GM21529 (cell line): Measurements from ENCODE around the gene NELL1.
"Not testable (repeated sequence)": the region's sequence is repeated elsewhere in the genome, so short reads cannot be mapped to it uniquely, and the experiment has no call there.

Experiments
- ATAC-seq: cut with Tn5 transposase; IDR thresholded peaks from one replicate; pipeline ENCODE4 v1.9.1; 2021; ENCODE audit not compliant: unreplicated experiment

NELL1 gene

GRCh38 chr11:21104641-21105040, 435.3 kb downstream of the NELL1 start:
- no peak for ATAC-seq

- ATAC-seq: no peak
These were observed 436.0 kb downstream of the NELL1 start for GRCh38 chr11:21105196-21105917.

DNA sequence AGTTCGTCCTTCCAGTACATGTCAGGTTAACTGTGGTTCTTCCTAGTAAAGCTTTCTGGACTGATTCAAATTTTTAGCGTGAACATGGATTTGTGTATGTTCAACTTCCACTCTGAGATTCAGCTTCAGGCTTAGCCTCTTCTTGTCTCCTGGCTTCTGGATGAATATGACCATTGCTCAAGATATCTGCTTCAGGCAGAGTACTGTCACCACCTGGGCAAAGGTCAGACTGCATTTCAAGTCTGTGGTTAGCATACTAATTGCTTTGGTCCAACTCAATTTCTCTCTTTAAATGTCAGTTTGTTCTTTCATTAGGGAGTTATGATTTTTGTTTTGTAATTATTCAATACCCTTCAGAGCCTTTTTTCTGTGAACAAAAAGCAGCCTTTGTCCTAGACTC, 440.0 kb downstream of the NELL1 start:
- ATAC-seq: no peak

GRCh38 chr11:21110415-21110814, 441.0 kb downstream of the NELL1 start:
- no peak for ATAC-seq

DNA sequence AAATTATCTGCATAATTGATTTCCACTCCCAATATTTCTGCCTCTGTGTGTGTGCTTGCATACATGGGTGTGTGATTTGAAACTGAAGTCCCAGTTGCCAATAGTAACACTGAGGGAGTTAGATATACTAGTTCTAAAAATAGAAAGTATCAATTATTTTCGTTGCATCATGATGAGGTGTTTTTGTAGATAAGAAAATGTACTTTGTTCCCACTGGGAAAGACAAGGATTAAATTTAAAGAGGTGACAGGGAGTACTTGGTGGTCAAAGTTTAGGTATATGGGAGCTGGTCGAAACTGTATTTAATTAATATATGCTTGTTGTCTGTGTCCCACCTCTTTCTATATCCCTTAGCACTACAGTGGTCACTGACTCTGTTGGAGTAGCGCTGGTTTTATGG, 444.5 kb downstream of the NELL1 start:
- no peak for ATAC-seq

- ATAC-seq: no peak
These were observed 446.6 kb downstream of the NELL1 start for GRCh38 chr11:21116009-21116408.

DNA sequence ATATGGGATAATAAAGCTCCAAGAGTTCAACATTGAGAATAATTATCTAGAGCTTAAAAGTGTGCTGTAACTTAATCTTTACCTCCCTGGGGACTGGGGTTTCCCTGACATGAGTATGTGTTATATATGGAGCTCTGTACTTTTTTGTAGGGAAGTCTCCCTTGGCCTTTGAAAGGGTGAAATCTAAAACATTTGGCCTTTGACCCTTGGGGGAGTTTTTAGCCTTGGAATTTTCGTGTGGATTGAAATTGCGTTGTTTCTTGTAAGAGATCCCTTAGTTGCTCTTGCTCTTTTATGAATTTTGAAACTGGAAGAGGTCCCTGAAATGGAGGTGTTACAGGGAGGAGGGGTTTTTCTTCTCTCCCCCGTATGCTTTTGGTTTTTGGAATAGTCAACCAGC, 450.0 kb downstream of the NELL1 start:
- ATAC-seq: no peak

- no peak for ATAC-seq
These were observed 452.6 kb downstream of the NELL1 start for GRCh38 chr11:21121991-21122390.

- no peak for ATAC-seq
These were observed 453.1 kb downstream of the NELL1 start for GRCh38 chr11:21122523-21122922.

DNA sequence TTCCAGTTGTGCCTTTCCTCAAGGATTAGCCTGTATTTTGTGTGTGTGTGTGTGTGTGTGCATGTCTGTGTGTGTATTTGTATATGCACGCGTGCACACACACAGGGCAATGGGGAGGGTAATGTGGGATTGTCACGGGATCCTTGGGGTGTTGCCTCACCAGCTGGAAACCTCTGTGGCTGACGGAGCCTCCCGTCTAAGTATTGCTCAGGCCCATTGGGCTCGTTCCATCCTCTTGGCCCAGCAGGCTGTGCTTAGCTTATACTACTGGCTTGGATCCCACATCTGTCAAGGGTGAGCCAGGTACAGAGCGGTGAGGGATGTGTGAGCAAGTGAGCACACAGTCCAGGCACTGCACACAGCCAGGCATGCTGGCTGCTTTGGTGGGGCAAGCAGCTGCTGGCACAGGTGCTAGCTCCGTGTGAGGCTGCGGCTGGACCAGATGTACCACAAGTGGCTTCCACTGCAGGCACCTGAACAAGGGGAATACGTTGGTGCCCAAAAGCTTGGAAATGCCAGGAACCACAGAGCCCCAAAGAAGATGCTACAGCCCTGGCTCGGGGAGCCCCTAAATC, 462.8 kb downstream of the NELL1 start:
- ATAC-seq: no peak

DNA sequence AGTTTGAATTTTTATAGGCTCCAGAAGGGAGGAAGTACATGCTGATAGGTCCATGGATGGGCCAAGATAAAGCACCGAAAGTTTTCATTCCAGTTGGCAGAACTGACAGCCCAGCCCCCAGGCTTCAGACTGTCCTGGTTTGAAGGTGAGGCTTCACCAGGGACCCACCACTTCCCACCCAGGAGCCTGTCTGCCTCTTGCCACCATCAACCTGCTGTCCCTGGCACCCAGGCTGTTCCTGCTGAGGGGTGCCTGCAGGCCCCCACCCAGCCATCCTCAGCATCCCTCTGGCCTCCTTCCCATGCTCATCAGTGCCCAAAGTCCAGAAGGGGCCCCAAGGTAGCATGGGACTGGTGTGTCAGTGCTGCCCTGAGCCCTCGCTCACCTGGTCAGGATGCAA, 463.9 kb downstream of the NELL1 start:
- no peak for ATAC-seq

- ATAC-seq: no peak
These were observed 464.3 kb downstream of the NELL1 start for GRCh38 chr11:21133722-21134121.

DNA sequence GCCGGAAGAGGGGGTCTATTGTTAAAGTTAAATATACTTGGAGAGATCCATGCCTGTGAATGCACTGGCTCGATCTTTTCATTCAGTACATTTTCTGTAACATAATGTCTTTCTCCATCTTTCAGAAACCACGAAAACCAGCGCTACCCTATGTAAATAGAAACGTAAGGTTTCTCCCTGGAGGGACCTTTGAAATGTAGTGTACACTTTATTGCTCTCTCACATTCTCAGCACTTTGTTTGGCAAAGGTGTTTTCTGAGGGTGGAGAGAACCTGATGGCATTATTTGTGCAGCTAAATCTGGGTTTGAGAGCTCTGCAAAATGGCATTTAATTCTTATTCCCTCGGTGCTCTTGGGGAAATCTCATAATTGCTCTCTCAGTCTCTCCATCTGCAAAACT, 468.4 kb downstream of the NELL1 start:
- ATAC-seq: no peak

GRCh38 chr11:21141557-21141956, 472.2 kb downstream of the NELL1 start:
- ATAC-seq: not testable (repeated sequence)

- no peak for ATAC-seq
These were observed 472.6 kb downstream of the NELL1 start for GRCh38 chr11:21142007-21142406.

GRCh38 chr11:21144531-21144930, 475.1 kb downstream of the NELL1 start:
- ATAC-seq: no peak

- no peak for ATAC-seq
These were observed 479.0 kb downstream of the NELL1 start for GRCh38 chr11:21148376-21148775.

DNA sequence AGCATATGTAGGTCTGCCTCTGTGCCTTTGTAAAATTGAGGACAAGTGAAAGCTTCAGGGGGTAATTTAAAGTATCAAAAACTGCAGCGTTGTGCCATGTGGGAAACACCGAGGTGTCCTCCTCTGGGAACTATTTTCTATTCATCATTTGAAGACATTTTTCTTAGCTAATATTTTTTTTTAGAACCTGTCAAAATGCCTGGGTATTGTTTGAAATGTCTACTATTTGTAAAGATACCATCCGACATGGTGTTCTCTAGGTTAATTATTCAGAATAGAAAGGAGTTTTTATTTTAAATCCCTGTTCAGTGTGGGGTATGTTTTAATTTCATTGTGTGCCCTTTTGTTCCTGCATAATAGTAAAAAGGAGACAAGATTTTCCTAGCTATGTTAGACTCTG, 490.8 kb downstream of the NELL1 start:
- ATAC-seq: no peak

DNA sequence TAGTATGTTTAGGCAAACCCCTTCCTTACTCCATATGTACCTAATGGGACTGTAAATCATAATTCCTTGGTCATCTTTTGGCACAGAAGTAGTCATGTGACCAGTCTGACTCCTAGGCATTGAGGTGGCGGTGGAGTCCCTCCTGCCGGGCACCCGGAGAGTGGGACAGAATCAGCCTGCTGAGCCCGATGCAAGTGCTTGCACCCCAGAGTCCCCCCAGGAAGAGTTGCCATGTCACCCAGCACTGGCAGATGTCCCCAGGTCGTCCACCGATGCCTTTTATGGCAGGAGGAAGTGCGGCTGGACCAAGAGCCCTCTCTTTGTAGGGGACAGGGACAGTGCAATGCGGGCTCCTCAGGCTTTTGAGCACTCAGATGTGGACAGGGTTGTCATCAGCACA, 500.3 kb downstream of the NELL1 start:
- no peak for ATAC-seq

DNA sequence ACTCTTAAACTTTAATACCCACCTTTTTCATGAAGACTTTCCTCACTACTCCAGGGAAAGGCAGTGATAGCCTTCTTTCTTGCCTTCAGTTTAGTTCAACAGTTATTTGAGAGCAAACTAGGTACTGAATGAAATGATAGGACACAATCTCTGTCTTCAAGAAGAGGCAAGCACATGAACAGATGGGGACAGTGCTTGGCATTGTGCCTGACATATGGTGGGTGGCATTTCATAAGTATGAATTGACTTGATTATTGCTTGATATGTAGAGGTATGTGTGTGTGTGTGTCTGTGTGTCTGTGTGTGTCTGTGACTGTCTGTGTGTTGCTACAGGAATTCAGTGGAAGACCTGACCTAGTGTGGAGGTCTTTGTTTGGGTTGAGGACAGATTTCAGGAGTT, 504.1 kb downstream of the NELL1 start:
- no peak for ATAC-seq

- ATAC-seq: no peak
These were observed 505.4 kb downstream of the NELL1 start for GRCh38 chr11:21174781-21175180.

DNA sequence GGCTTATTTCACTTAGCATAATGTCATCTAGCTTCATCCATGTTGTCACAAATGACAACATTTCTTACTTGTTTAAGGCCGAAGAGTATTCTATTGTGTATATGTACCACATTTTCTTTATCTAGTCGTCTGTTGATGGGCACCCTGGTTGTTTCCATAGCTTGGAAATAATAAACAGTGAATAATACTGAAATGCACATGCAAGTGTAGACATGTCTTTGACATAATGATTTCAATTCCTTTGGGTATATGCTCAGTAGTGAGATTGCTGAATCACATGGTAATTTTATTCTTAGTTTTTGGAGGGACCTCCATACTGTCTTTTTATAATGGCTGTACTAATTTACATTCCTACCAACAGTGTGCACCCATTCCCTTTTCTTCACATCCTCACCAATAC, 508.0 kb downstream of the NELL1 start:
- no peak for ATAC-seq

GRCh38 chr11:21179770-21180169, 510.4 kb downstream of the NELL1 start:
- ATAC-seq: no peak
